SK-N-MC (cell line): ENCODE results near the gene PHTF1.
A peak's percentile ranks its signal among the peaks of the same experiment; 100 is the strongest.

Experiments used
- DNase-seq: peaks from one replicate; pipeline ENCODE4 v3.0.0-alpha.2; 2011; ENCODE audit warnings: low read depth, low spot score
- H3K27ac ChIP-seq: fragments of 200-600 bp; sonication (generic); 2 replicates; pipeline ENCODE4 v1.5.1; 2016; ENCODE audit warnings: mixed run types
- H3K36me3 ChIP-seq: fragments of 200-600 bp; sonication (generic); 2 replicates; pipeline ENCODE4 v1.6.1; 2017; ENCODE audit warnings: antibody characterized with exemption, low read length, mixed read lengths; ENCODE audit not compliant: insufficient read depth
- H3K4me3 ChIP-seq: fragments of 200-600 bp; sonication (generic); 2 replicates; pipeline ENCODE4 v1.5.1; 2016
- H3K9ac ChIP-seq: fragments of 200-600 bp; sonication (generic); 2 replicates; pipeline ENCODE4 v1.8.0; 2017; ENCODE audit warnings: mixed run types, mixed read lengths; ENCODE audit not compliant: insufficient read length
- H3K9me3 ChIP-seq: fragments of 200-600 bp; sonication (generic); 2 replicates; pipeline ENCODE4 v1.6.1; 2017; ENCODE audit warnings: low read depth, mild to moderate bottlenecking, antibody characterized with exemption, low read length, moderate library complexity, mixed read lengths
- EZH2 ChIP-seq: fragments of 200-600 bp; sonication (generic); IDR thresholded peaks from one replicate; pipeline ENCODE4 v1.6.1; 2017; ENCODE audit warnings: antibody characterized with exemption
- FOXP2 ChIP-seq: optimal IDR thresholded peaks from 2 replicates; pipeline ENCODE3; 2011; ENCODE audit warnings: mild to moderate bottlenecking, moderate library complexity; ENCODE audit not compliant: insufficient read depth; ENCODE audit errors: extremely low read length, control extremely low read depth
- POLR2AphosphoS5 ChIP-seq: IDR thresholded peaks from 2 replicates; pipeline ENCODE4 v1.6.1; 2012; ENCODE audit warnings: mild to moderate bottlenecking, low read depth, low read length, borderline replicate concordance

The PHTF1 gene

DNA sequence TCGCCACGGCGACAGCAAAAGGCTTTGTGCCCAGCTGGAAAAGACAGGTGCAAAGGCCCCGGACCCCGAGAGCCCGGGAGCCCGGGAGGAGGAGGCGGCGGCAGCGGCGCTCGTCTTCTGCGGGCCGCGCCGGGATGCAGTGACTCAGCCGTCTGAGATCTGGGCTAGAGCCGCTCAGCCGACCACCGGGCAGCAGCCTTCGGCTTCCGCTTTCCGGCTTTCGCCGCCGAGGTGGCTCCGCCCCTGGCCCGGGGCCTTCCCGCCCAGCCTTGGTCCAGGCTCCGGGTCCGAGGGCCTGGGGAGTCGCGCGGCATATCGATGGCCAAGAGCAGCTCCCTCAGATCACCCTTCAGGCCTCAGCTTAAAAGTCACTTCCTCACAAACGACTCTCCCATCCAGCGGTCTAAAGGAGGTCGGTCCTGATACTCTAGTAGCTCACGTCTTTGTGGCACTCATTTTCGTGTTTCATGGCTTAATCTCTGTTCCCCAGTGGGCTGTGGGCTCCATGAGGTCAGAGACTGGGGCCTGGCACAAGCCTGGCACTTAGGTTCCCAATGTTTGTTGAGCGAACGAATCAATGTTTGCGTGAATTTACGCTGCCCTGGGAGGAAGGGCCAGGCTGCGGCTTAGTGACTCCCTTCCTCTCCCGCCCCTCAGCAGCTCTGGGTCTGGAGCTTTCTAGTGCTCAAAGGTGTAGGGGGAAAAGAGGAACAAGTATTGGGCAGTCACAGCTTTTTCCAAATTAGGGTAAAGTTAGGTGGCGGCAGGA lies at the start of gene PHTF1:
Gene PHTF1, minus strand, starts transcription at position 154 of the 769 bp plus-strand sequence. CDS start 783 bp downstream, outside the sequence.
- Histone ChIP-seq H3K4me3 (peak within 1 kb of the TSS; percentile 93), H3K36me3 (peaks cover 5% of the 10 kb centered on the region), H3K27ac (no peak within 1 kb of the TSS; the same call in 1 of the 2 replicates), H3K9ac (peak within 1 kb of the TSS; percentile 71), H3K9me3 (no peaks in the 10 kb centered on the region)
- TF ChIP-seq POLR2AphosphoS5 (peak; percentile 55), EZH2 (no peak)
- DNase-seq: no peak

- Histone ChIP-seq H3K9me3 (no peaks in the 10 kb centered on the region), H3K27ac (peak overlapping the region; percentile 57), H3K36me3 (peaks cover 22% of the 10 kb centered on the region), H3K9ac (no peak overlapping the region), H3K4me3 (peak overlapping the region; percentile 81)
- DNase-seq: no peak
- TF ChIP-seq POLR2AphosphoS5 (no peak), FOXP2 (no peak), EZH2 (no peak)
These were observed 49.3 kb upstream of the PHTF1 start for GRCh38 chr1:113808450-113809195.

DNA sequence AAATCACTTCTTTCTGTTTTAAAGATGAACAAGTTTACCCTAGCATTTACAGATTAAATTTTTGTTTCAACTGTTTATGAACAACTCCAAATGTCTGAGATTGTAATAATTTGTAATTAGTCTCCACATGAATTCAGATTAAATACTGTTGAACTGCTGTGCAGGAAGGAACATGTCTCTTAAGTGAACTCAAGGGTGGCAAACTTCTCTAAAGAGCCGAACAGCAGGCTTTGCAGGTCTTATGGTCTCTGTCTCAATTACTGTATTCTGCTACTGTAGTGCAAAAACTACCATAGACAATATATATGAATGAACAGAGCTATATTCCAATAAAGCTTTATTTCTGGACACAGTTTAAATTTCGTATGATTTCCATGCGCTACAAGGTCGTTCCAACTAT lies 46.4 kb upstream of the PHTF1 start:
- no peak overlapping the region for H3K9ac ChIP-seq
- DNase-seq: no peak
- H3K36me3 ChIP-seq: peaks cover 30% of the 10 kb centered on the region
- H3K27ac ChIP-seq: no peak overlapping the region
- H3K4me3 ChIP-seq: no peak overlapping the region
- TF ChIP-seq POLR2AphosphoS5 (no peak), EZH2 (no peak), FOXP2 (no peak)
- no peaks in the 10 kb centered on the region for H3K9me3 ChIP-seq

- Histone ChIP-seq H3K36me3 (peaks cover 30% of the 10 kb centered on the region), H3K9me3 (no peaks in the 10 kb centered on the region), H3K27ac (no peak overlapping the region), H3K4me3 (no peak overlapping the region), H3K9ac (no peak overlapping the region)
- TF ChIP-seq EZH2 (no peak), POLR2AphosphoS5 (no peak), FOXP2 (no peak)
- no peak for DNase-seq
These were observed 45.9 kb upstream of the PHTF1 start for GRCh38 chr1:113805256-113805531.

DNA sequence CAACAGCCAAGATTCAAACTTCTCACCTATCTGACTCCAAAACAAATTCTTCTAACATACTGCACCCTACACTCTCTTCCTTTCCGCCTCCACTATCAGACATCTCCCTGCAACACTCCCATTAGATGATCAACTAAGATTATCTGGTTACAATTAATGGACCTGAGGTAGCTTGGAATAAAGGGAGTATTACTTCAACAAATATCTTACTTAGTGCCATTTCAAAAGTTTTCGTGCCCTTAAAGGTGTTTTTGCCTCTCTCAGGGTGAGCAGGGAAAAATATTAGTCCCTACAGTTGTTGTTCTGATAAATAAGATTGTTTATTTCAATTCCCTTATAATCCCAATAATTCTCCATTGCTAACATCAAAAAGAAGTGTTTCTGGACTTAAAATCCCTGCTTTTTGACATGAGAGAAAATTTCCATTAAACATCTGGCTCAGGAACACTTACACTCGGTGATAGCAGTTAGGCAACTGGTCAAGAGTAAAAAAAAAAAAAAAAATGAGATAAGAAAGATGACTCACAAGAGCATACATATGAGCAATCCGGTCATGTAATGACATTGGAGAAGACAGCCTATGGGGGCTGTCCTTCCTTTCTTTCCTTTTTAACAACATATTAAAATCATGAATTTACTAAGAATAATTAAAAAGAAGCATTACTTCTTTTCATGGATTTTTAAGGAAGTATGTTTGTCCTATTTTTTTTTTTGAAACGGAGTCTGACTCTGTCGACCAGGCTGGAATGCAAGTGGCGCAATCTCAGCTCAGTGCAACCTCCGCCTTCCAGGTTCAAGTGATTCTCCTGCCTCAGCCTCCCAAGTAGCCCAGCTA lies 45.4 kb upstream of the PHTF1 start:
- DNase-seq: no peak
- no peak overlapping the region for H3K9ac ChIP-seq
- TF ChIP-seq EZH2: no peak
- no peak for TF ChIP-seq FOXP2
- no peak for TF ChIP-seq POLR2AphosphoS5
- H3K9me3 ChIP-seq: no peaks in the 10 kb centered on the region
- no peak overlapping the region for H3K27ac ChIP-seq
- H3K4me3 ChIP-seq: no peak overlapping the region
- H3K36me3 ChIP-seq: peaks cover 30% of the 10 kb centered on the region

DNA sequence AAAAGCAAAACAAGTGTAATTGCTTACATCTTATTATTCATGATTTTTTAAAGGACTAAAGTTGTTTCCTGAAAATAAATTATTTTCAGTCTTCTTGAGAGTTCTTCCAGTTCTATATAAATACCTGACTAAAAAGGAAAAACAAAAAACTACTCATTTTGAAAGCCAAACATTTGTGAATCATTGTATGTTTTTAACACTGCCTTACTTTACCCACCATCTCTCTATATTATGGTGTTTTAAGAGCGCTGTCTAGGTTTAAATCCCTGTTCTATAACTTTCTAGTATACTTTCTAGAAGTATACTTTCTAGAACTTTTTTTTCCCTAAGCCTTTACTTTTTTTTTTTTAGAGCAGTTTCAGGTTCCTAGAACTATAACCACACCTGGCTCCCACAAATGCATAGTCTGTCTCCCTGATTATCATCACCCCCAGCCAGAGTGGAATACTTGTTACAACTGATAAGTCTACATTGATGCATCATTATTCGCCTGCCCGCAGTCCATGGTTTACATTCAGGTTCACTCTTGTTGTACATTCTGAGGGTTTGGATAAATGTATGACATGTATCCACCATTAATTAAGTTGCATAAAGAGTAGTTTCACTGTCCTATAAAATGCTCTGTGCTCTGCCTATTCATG lies 43.2 kb upstream of the PHTF1 start:
- TF ChIP-seq POLR2AphosphoS5: no peak
- TF ChIP-seq EZH2: no peak
- TF ChIP-seq FOXP2: no peak
- Histone ChIP-seq H3K9me3 (no peaks in the 10 kb centered on the region), H3K4me3 (no peak overlapping the region), H3K36me3 (peaks cover 27% of the 10 kb centered on the region), H3K27ac (no peak overlapping the region), H3K9ac (no peak overlapping the region)
- no peak for DNase-seq

DNA sequence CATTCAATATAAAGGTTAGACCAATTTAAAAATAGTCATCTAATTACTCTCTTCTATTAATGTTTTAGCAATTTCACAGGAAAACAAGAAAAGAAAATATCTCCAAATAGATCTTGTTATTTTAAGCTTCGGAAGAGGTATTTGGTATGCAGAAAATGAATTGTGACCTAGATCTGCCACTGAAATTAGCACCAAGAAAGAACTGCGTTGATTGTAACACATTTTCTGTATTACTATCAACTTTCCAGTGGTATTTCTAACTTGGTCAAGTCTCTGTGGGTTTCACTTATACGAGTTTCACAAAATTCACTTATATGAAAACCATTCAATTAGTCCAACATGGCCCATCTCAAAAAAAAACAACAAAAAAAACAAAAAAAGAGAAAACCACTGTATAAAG lies 41.2 kb upstream of the PHTF1 start:
- peaks cover 39% of the 10 kb centered on the region for H3K36me3 ChIP-seq
- no peak for DNase-seq
- no peak overlapping the region for H3K4me3 ChIP-seq
- H3K9me3 ChIP-seq: no peaks in the 10 kb centered on the region
- no peak overlapping the region for H3K9ac ChIP-seq
- TF ChIP-seq EZH2 (no peak), POLR2AphosphoS5 (no peak), FOXP2 (no peak)
- no peak overlapping the region for H3K27ac ChIP-seq

DNA sequence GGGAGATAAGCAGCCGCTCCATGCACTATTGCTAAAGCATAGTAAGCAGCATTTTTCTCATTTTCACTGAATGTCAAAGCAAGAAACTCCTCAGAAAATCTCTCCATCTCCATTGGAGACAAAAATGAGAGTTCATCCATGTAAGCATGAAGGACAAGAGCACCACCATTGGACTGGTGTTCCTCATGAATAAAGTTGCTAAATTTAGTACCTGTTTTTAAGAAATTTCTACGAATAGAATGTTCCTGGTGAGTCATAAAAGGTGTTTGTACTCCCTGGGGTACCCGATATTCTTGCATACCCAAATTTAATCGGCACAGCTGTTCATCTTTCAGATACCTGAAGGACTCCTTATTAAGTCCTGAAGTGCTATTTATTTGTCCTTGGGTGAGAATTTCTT lies 38.2 kb upstream of the PHTF1 start:
- H3K4me3 ChIP-seq: no peak overlapping the region
- H3K9me3 ChIP-seq: no peaks in the 10 kb centered on the region
- peaks cover 43% of the 10 kb centered on the region for H3K36me3 ChIP-seq
- no peak overlapping the region for H3K9ac ChIP-seq
- no peak for TF ChIP-seq EZH2
- no peak for TF ChIP-seq FOXP2
- no peak for TF ChIP-seq POLR2AphosphoS5
- H3K27ac ChIP-seq: no peak overlapping the region
- DNase-seq: no peak
